ENCODE results near the gene WDR93.

DNA sequence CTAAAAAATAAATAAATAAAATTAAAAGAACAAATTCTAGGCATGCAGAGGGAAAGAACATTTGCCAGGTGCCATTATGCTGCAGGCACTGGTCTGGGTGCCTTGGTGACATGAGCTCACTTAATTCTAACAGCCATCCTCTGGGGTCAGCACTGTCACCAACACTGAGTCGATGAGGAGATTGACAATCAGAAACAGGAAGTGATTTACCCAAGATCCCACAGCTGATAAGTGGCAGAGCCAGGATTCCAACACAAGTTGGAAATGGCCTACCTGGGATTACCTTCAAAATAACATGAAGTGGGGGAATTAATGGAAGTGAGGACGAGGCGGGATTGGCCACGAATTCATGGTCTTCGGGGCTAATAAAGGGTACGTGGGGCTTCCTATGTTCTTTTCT is 15.0 kb upstream of the WDR93 start:
- TF ChIP-seq, protein P1, sequence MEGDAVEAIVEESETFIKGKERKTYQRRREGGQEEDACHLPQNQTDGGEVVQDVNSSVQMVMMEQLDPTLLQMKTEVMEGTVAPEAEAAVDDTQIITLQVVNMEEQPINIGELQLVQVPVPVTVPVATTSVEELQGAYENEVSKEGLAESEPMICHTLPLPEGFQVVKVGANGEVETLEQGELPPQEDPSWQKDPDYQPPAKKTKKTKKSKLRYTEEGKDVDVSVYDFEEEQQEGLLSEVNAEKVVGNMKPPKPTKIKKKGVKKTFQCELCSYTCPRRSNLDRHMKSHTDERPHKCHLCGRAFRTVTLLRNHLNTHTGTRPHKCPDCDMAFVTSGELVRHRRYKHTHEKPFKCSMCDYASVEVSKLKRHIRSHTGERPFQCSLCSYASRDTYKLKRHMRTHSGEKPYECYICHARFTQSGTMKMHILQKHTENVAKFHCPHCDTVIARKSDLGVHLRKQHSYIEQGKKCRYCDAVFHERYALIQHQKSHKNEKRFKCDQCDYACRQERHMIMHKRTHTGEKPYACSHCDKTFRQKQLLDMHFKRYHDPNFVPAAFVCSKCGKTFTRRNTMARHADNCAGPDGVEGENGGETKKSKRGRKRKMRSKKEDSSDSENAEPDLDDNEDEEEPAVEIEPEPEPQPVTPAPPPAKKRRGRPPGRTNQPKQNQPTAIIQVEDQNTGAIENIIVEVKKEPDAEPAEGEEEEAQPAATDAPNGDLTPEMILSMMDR (IDR thresholded peaks at IDR 0.05) = no peak
- TF ChIP-seq POLR2A (IDR thresholded peaks at IDR 0.05) = no peak

Measured in adrenal gland (tissue), 5 donors.